GM10847 (cell line): Measurements from ENCODE around the gene CCDC197.

Experiments
- POLR2A ChIP-seq: IDR thresholded peaks from 2 replicates; pipeline ENCODE4 v1.6.1; 2011; ENCODE audit not compliant: insufficient read length; ENCODE audit errors: extremely low read depth

The CCDC197 gene

GRCh38 chr14:94001016-94001415 lies 3.9 kb downstream of the CCDC197 start:
- TF ChIP-seq POLR2A = no peak

GRCh38 chr14:94001501-94002396 lies 4.6 kb downstream of the CCDC197 start:
- no peak for TF ChIP-seq POLR2A

- no peak for TF ChIP-seq POLR2A
These were observed 6.3 kb downstream of the CCDC197 start for GRCh38 chr14:94003397-94003796.

GRCh38 chr14:94004015-94004414 lies 6.9 kb downstream of the CCDC197 start:
- no peak for TF ChIP-seq POLR2A

GRCh38 chr14:94005324-94006073 lies 8.4 kb downstream of the CCDC197 start:
- no peak for TF ChIP-seq POLR2A

GRCh38 chr14:94008234-94008633 lies 11.1 kb downstream of the CCDC197 start:
- TF ChIP-seq POLR2A = no peak

GRCh38 chr14:94009767-94010166 lies 12.7 kb downstream of the CCDC197 start:
- no peak for TF ChIP-seq POLR2A

- no peak for TF ChIP-seq POLR2A
These were observed 13.5 kb downstream of the CCDC197 start for GRCh38 chr14:94010625-94011024.

- TF ChIP-seq POLR2A = no peak
These were observed 14.7 kb downstream of the CCDC197 start for GRCh38 chr14:94011795-94012194.

- no peak for TF ChIP-seq POLR2A
These were observed 17.3 kb downstream of the CCDC197 start for GRCh38 chr14:94014382-94014781.

GRCh38 chr14:94015223-94015622 lies 18.1 kb downstream of the CCDC197 start:
- no peak for TF ChIP-seq POLR2A

- TF ChIP-seq POLR2A = no peak
These were observed 19.4 kb downstream of the CCDC197 start for GRCh38 chr14:94016446-94016976.

GRCh38 chr14:94018308-94018707 lies 21.2 kb downstream of the CCDC197 start:
- no peak for TF ChIP-seq POLR2A

- TF ChIP-seq POLR2A = no peak
These were observed 22.2 kb downstream of the CCDC197 start for GRCh38 chr14:94019329-94019728.

- no peak for TF ChIP-seq POLR2A
These were observed 23.2 kb downstream of the CCDC197 start for GRCh38 chr14:94020267-94020666.

- TF ChIP-seq POLR2A = no peak
These were observed 23.9 kb downstream of the CCDC197 start for GRCh38 chr14:94021001-94021400.
